Smooth muscle cell (in vitro differentiated cells): ENCODE data around the gene LFNG. TPM values are rescaled to one million over a fixed set of nuclear protein-coding genes. Genes with fewer than 3 reads are reported as not detected.

Source experiments
- DNase-seq: peaks from one replicate; lab custom pipeline; 2025; ENCODE audit not compliant: unreplicated experiment; lab: John Stamatoyannopoulos, UW
- H2AFZ ChIP-seq: fragments of 200-600 bp; sonication (generic); 2 replicates; pipeline ENCODE4 v1.6.0; 2016; ENCODE audit warnings: antibody characterized with exemption, low read depth, mild to moderate bottlenecking
- H3F3A ChIP-seq: fragments of 200-600 bp; sonication (generic); 2 replicates; pipeline ENCODE4 v1.6.0; 2017; ENCODE audit warnings: antibody characterized with exemption, low read depth
- H3K27ac ChIP-seq: fragments of 200-600 bp; sonication (generic); 2 replicates; pipeline ENCODE4 v1.5.1; 2016; ENCODE audit warnings: low read depth, mild to moderate bottlenecking
- H3K27me3 ChIP-seq: fragments of 200-600 bp; sonication (generic); 2 replicates; pipeline ENCODE4 v1.6.1; 2016; ENCODE audit warnings: low read depth, mild to moderate bottlenecking
- H3K36me3 ChIP-seq: fragments of 200-600 bp; sonication (generic); 2 replicates; pipeline ENCODE4 v1.5.1; 2016; ENCODE audit warnings: low read depth
- H3K4me1 ChIP-seq: fragments of 200-600 bp; sonication (generic); 2 replicates; pipeline ENCODE4 v1.5.1; 2016; ENCODE audit warnings: low read depth
- H3K4me2 ChIP-seq: fragments of 200-600 bp; sonication (generic); 2 replicates; pipeline ENCODE4 v1.6.0; 2016; ENCODE audit warnings: mild to moderate bottlenecking
- H3K4me3 ChIP-seq: fragments of 200-600 bp; sonication (generic); 2 replicates; pipeline ENCODE4 v1.5.1; 2016; ENCODE audit warnings: mild to moderate bottlenecking
- H3K79me2 ChIP-seq: fragments of 200-600 bp; sonication (generic); 2 replicates; pipeline ENCODE4 v1.6.0; 2016; ENCODE audit warnings: low read depth, mild to moderate bottlenecking
- H3K9ac ChIP-seq: fragments of 200-600 bp; sonication (generic); 2 replicates; pipeline ENCODE4 v1.6.0; 2016; ENCODE audit warnings: low read depth
- H3K9me3 ChIP-seq: fragments of 200-600 bp; sonication (generic); replicated peaks from 2 replicates; pipeline ENCODE4 v1.5.1; 2016; ENCODE audit warnings: low read depth
- H4K20me1 ChIP-seq: fragments of 200-600 bp; sonication (generic); 2 replicates; pipeline ENCODE4 v1.6.0; 2016; ENCODE audit warnings: low read depth
- WGBS: methylation state at CpG from one replicate; pipeline ENCODE4 v1.1.7; 2016; ENCODE audit warnings: low lambda C conversion rate; 5-methylcytosine and 5-hydroxymethylcytosine counted together
- polyA plus RNA-seq: library from polyadenylated mRNA; unstranded; fragments of >200 nt; fragmentation: Nextera tagmentation; extraction: Ambion mirVana; gene quantifications from 2 replicates; pipeline ENCODE4 v1.2.1, GENCODE V29; 2016
- total RNA-seq: library from RNA; depleted of rRNA; stranded (reverse); fragments of >200 nt; gene quantifications from 2 replicates; pipeline ENCODE4 v1.2.3, GENCODE V29; 2014
- TF ChIP-seq, protein P1 (sequence below): fragments of 200-600 bp; sonication (generic); IDR thresholded peaks from 2 replicates; pipeline ENCODE4 v1.5.1; 2017; ENCODE audit warnings: borderline replicate concordance, mild to moderate bottlenecking, antibody characterized with exemption; ENCODE audit not compliant: insufficient read depth, poor library complexity, severe bottlenecking

The LFNG gene
- total and polyA plus RNA-seq, 2 experiments from 2014 or later: 6.0 to 9.8 TPM

DNA sequence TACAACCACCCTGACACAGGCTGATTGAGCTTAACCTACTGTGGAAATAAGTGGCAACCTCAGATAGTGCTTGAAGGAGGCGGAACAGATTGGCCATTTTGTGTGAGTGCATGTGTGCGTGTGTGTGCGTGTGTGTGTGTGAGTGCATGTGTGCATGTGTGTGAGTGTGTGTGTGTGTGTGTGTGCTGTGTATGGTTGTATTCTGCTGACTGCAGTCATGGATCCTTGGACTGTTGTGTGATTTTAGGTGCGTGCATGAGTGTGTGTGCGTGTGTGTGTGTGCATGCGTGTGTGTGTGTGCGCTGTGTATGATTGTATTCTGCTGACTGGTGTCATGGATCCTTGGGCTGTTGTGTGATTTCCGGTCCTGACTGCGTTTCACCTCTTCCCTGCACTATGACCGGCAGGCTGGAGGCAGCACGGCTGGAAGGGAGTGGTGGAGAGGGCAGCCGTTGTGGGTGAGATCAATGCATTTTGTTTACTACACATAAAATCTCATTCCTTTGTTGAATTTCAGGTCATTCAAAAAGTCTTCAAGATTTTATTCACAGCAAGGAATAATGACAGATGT, 45.5 kb downstream of the LFNG start:
- Histone ChIP-seq H3K79me2 (peaks cover 14% of the 10 kb centered on the region), H3K27ac (no peak overlapping the region), H3K4me3 (no peak overlapping the region), H3K36me3 (no peaks in the 10 kb centered on the region), H3K4me1 (peaks cover 8% of the 10 kb centered on the region), H2AFZ (no peak overlapping the region), H3K4me2 (no peak overlapping the region), H3K9me3 (no peaks in the 10 kb centered on the region), H3K27me3 (no peaks in the 10 kb centered on the region), H3K9ac (no peak overlapping the region), H3F3A (no peaks in the 10 kb centered on the region), H4K20me1 (peaks cover 10% of the 10 kb centered on the region)
- WGBS: 94% methylated on average over 11 of the region's 12 CpGs
- no peak for DNase-seq
- TF ChIP-seq, protein P1, sequence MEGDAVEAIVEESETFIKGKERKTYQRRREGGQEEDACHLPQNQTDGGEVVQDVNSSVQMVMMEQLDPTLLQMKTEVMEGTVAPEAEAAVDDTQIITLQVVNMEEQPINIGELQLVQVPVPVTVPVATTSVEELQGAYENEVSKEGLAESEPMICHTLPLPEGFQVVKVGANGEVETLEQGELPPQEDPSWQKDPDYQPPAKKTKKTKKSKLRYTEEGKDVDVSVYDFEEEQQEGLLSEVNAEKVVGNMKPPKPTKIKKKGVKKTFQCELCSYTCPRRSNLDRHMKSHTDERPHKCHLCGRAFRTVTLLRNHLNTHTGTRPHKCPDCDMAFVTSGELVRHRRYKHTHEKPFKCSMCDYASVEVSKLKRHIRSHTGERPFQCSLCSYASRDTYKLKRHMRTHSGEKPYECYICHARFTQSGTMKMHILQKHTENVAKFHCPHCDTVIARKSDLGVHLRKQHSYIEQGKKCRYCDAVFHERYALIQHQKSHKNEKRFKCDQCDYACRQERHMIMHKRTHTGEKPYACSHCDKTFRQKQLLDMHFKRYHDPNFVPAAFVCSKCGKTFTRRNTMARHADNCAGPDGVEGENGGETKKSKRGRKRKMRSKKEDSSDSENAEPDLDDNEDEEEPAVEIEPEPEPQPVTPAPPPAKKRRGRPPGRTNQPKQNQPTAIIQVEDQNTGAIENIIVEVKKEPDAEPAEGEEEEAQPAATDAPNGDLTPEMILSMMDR: no peak

DNA sequence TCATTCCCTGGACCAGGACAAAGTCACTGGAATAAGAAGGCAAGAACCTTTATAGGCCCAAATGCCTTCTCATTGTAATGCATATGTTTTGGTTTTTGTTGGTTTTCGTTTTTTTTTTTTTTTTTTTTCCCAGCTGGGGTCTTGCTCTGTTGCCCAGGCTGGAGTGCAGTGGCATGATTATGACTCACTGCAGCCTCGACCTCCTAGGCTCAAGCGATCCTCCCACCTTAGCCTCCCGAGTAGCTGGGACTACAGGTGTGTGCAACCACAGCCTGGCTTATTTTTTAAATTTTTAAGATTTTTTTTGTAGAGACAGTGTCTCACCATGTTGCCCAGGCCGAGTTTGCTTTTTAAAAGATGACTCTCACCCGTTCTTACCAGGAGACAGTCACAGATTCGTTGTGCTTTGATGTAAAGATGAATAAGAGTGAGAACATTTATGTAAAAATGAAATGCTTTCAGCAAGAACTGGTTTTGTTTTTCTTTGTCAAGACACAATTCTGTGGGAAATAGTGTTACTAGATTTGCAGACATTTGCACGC, 46.8 kb downstream of the LFNG start:
- no peak overlapping the region for H3K4me2 ChIP-seq
- no peak overlapping the region for H3K27ac ChIP-seq
- peaks cover 10% of the 10 kb centered on the region for H4K20me1 ChIP-seq
- WGBS: 86% methylated on average over 8 of the region's 8 CpGs
- peaks cover 8% of the 10 kb centered on the region for H3K4me1 ChIP-seq
- no peaks in the 10 kb centered on the region for H3F3A ChIP-seq
- H3K79me2 ChIP-seq: peaks cover 12% of the 10 kb centered on the region
- no peak for DNase-seq
- H3K27me3 ChIP-seq: no peaks in the 10 kb centered on the region
- H3K9me3 ChIP-seq: no peaks in the 10 kb centered on the region
- TF ChIP-seq, protein P1: no peak
- H3K4me3 ChIP-seq: no peak overlapping the region
- no peaks in the 10 kb centered on the region for H3K36me3 ChIP-seq
- no peak overlapping the region for H2AFZ ChIP-seq
- H3K9ac ChIP-seq: no peak overlapping the region

DNA sequence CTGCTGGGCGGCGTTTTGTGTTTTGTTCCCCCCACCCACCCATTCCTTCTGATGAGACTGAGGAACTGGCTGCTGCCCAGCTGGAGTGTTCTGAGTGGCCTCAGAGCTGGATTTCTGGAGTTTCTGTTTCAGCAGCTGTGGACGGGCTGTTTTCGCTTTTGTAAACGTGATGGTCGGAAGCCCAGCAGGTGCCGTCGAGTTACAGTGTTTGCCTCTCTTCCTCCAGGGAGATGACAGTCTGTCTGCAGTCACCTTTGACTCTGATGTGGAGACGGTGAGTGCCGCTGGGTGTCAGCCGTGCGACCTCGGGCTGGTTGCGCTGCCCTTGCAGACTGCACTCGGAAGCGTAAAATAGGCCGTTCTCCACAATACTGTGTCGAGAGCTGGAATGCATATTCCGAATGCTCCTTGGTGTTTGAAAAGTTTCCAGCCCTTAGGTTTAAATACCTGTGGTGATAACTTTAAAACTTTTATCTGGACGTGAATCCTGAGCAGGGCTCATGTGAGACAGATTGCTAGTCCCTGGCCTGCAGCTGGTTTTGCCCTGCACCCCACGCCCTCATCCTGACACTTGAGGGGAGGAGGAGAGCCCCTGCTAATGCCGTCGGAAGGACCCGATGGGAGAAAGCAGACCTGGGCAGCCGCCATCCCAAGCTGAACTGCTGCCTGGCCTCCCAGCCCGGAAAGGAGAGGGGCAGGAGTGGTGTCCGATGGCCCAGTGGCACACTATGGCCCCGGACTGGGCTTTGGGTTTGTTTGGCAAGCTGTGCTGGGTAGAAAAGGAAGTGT, 47.5 kb downstream of the LFNG start:
- H3K36me3 ChIP-seq: no peaks in the 10 kb centered on the region
- H3K4me2 ChIP-seq: no peak overlapping the region
- peaks cover 10% of the 10 kb centered on the region for H4K20me1 ChIP-seq
- no peak overlapping the region for H2AFZ ChIP-seq
- TF ChIP-seq, protein P1: no peak
- no peaks in the 10 kb centered on the region for H3K9me3 ChIP-seq
- no peaks in the 10 kb centered on the region for H3K27me3 ChIP-seq
- H3K79me2 ChIP-seq: peaks cover 10% of the 10 kb centered on the region
- peaks cover 10% of the 10 kb centered on the region for H3K4me1 ChIP-seq
- H3K9ac ChIP-seq: no peak overlapping the region
- H3F3A ChIP-seq: peaks cover 2% of the 10 kb centered on the region
- 80% methylated on average over 28 of the region's 28 CpGs for WGBS
- no peak overlapping the region for H3K27ac ChIP-seq
- H3K4me3 ChIP-seq: no peak overlapping the region
- DNase-seq: no peak
